H9 (cell line): ENCODE data around the gene BCORL1. TPM values are rescaled to one million over a fixed set of nuclear protein-coding genes. Genes with fewer than 3 reads are reported as not detected.

Experiments
- DNase-seq: peaks from one replicate; pipeline ENCODE4 v3.0.0-alpha.2; 2017
- H2AFZ ChIP-seq: one replicate; pipeline ENCODE4 v1.6.1; 2013; ENCODE audit warnings: mild to moderate bottlenecking, low read length, control low read depth, moderate library complexity
- H2AK5ac ChIP-seq: 2 replicates; pipeline ENCODE4 v1.6.1; 2013; ENCODE audit warnings: low read length, control low read depth, mixed read lengths; ENCODE audit not compliant: insufficient read length
- H2BK120ac ChIP-seq: one replicate; pipeline ENCODE4 v1.6.1; 2013; ENCODE audit warnings: low read depth, mild to moderate bottlenecking, low read length, control low read depth, inconsistent platforms; ENCODE audit not compliant: poor library complexity, severe bottlenecking
- H2BK12ac ChIP-seq: 2 replicates; pipeline ENCODE4 v1.6.1; 2013; ENCODE audit warnings: low read length, control low read depth, mixed read lengths, low read depth; ENCODE audit not compliant: insufficient read length
- H2BK15ac ChIP-seq: 2 replicates; pipeline ENCODE4 v1.6.1; 2013; ENCODE audit warnings: low read depth, low read length, control low read depth
- H2BK20ac ChIP-seq: one replicate; pipeline ENCODE4 v1.6.1; 2013; ENCODE audit warnings: low read depth, mild to moderate bottlenecking, low read length, control low read depth, inconsistent platforms; ENCODE audit not compliant: poor library complexity, severe bottlenecking
- H2BK5ac ChIP-seq: 2 replicates; pipeline ENCODE4 v1.6.1; 2013; ENCODE audit warnings: low read length, control low read depth, mixed read lengths; ENCODE audit not compliant: insufficient read length
- H3K14ac ChIP-seq: 2 replicates; pipeline ENCODE4 v1.6.1; 2013; ENCODE audit warnings: low read length, control low read depth; ENCODE audit not compliant: insufficient read depth
- H3K18ac ChIP-seq: 2 replicates; pipeline ENCODE4 v1.6.1; 2013; ENCODE audit warnings: low read depth, mild to moderate bottlenecking, mixed read lengths, low read length, control low read depth; ENCODE audit not compliant: insufficient read length
- H3K23ac ChIP-seq: 2 replicates; pipeline ENCODE4 v1.6.1; 2013; ENCODE audit warnings: low read length, control low read depth, mixed read lengths, low read depth; ENCODE audit not compliant: insufficient read length
- H3K23me2 ChIP-seq: 2 replicates; pipeline ENCODE4 v1.6.1; 2013; ENCODE audit warnings: low read depth, mild to moderate bottlenecking, mixed read lengths, low read length, control low read depth; ENCODE audit not compliant: insufficient read length, poor library complexity, severe bottlenecking
- H3K27ac ChIP-seq: 2 replicates; pipeline ENCODE4 v1.5.1; 2013; ENCODE audit warnings: low read length, control low read depth, mixed read lengths, low read depth; ENCODE audit not compliant: insufficient read length
- H3K27me3 ChIP-seq: 2 replicates; pipeline ENCODE4 v1.6.1; 2013; ENCODE audit warnings: low read length, control low read depth, inconsistent platforms; ENCODE audit not compliant: insufficient read depth
- H3K4ac ChIP-seq: 2 replicates; pipeline ENCODE4 v1.6.1; 2013; ENCODE audit warnings: low read depth, mild to moderate bottlenecking, control low read depth, inconsistent platforms, low read length, moderate library complexity
- H3K4me1 ChIP-seq: 2 replicates; pipeline ENCODE4 v1.6.1; 2013; ENCODE audit warnings: low read length, control low read depth, inconsistent platforms; ENCODE audit not compliant: insufficient read depth
- H3K4me2 ChIP-seq: 2 replicates; pipeline ENCODE4 v1.6.1; 2013; ENCODE audit warnings: low read length, control low read depth, mixed read lengths; ENCODE audit not compliant: insufficient read length, insufficient read depth
- H3K56ac ChIP-seq: 2 replicates; pipeline ENCODE4 v1.6.1; 2013; ENCODE audit warnings: low read depth, mild to moderate bottlenecking, mixed read lengths, low read length, control low read depth; ENCODE audit not compliant: insufficient read length
- H3K79me1 ChIP-seq: 2 replicates; pipeline ENCODE4 v1.6.1; 2013; ENCODE audit warnings: low read depth, mild to moderate bottlenecking, moderate library complexity, low read length, control low read depth, inconsistent platforms; ENCODE audit not compliant: insufficient read depth, poor library complexity, severe bottlenecking
- H3K79me2 ChIP-seq: 2 replicates; pipeline ENCODE4 v1.6.1; 2013; ENCODE audit warnings: low read length, control low read depth, inconsistent platforms; ENCODE audit not compliant: insufficient read depth
- H3K9ac ChIP-seq: 2 replicates; pipeline ENCODE4 v1.6.1; 2013; ENCODE audit warnings: low read length, control low read depth, mixed read lengths; ENCODE audit not compliant: insufficient read length; ENCODE audit errors: extremely low read depth
- H3K9me3 ChIP-seq: one replicate; pipeline ENCODE4 v1.6.1; 2013; ENCODE audit warnings: low read depth, low read length, inconsistent platforms; ENCODE audit not compliant: control insufficient read depth
- H3T11ph ChIP-seq: one replicate; pipeline ENCODE4 v1.6.1; 2013; ENCODE audit warnings: mild to moderate bottlenecking, low read length, control low read depth, inconsistent platforms
- H4K20me1 ChIP-seq: one replicate; pipeline ENCODE4 v1.6.1; 2013; ENCODE audit not compliant: control insufficient read depth, insufficient read length, insufficient read depth
- H4K5ac ChIP-seq: 2 replicates; pipeline ENCODE4 v1.6.1; 2013; ENCODE audit warnings: low read depth, mild to moderate bottlenecking, mixed read lengths, low read length, control low read depth; ENCODE audit not compliant: insufficient read length
- H4K8ac ChIP-seq: replicated peaks from 2 replicates; pipeline ENCODE4 v1.6.1; 2013; ENCODE audit warnings: low read length, control low read depth, mixed read lengths, low read depth; ENCODE audit not compliant: insufficient read length
- H4K91ac ChIP-seq: 2 replicates; pipeline ENCODE4 v1.6.1; 2013; ENCODE audit warnings: low read depth, mild to moderate bottlenecking, moderate library complexity, mixed read lengths, low read length, control low read depth; ENCODE audit not compliant: insufficient read length
- H3K27ac Mint-ChIP-seq, 3 experiments: 2 replicates in 2 of 3; 3 replicates in 1 of 3; pipeline ENCODE4 v1.8.0; 2020 to 2021; ENCODE audit warnings: mixed read lengths in 3 of 3, mild to moderate bottlenecking in 1 of 3, moderate library complexity in 1 of 3
- H3K27me3 Mint-ChIP-seq: 2 replicates; pipeline ENCODE4 v1.8.0; 2021; ENCODE audit warnings: low read depth, mild to moderate bottlenecking, moderate library complexity, mixed read lengths
- H3K36me3 Mint-ChIP-seq, 3 experiments: 2 replicates in 2 of 3; 3 replicates in 1 of 3; pipeline ENCODE4 v1.8.0; 2020 to 2021; ENCODE audit warnings: low read depth in 3 of 3, mixed read lengths in 3 of 3; ENCODE audit not compliant: insufficient read depth in 1 of 3
- H3K4me1 Mint-ChIP-seq, 2 experiments: 2 replicates each; pipeline ENCODE4 v1.8.0; 2020; ENCODE audit warnings: mixed read lengths in 2 of 2
- H3K4me3 Mint-ChIP-seq, 2 experiments: 2 replicates in 1 of 2; 3 replicates in 1 of 2; pipeline ENCODE4 v1.8.0; 2020 to 2021; ENCODE audit warnings: mild to moderate bottlenecking in 2 of 2, mixed read lengths in 2 of 2, moderate library complexity in 1 of 2
- H3K9me3 Mint-ChIP-seq, 2 experiments: 2 replicates in 1 of 2; 3 replicates in 1 of 2; pipeline ENCODE4 v1.8.0; 2020; ENCODE audit warnings: mild to moderate bottlenecking in 2 of 2, mixed read lengths in 2 of 2, moderate library complexity in 1 of 2
- WGBS: extraction: QIAGEN DNeasy Blood & Tissue Kit; methylation state at CpG from one replicate; pipeline ENCODE4 v1.1.7; 2013; ENCODE audit warnings: missing lambda C conversion rate, low lambda C conversion rate, mixed read lengths; ENCODE audit not compliant: insufficient read length; ENCODE audit errors: extremely low coverage; 5-methylcytosine and 5-hydroxymethylcytosine counted together
- total RNA-seq: library from RNA; stranded (reverse); gene quantifications from 2 replicates; pipeline ENCODE4 v1.2.1, GENCODE V29; 2021
- TF ChIP-seq, protein P1 (sequence below): fragments of 200-600 bp; sonication (generic); conservative IDR thresholded peaks from 3 replicates; pipeline ENCODE4 v1.8.0; 2021; ENCODE audit warnings: antibody characterized with exemption, mild to moderate bottlenecking

The BCORL1 gene
- total RNA-seq, 1 experiment from 2014 or later: 6.1 TPM

DNA sequence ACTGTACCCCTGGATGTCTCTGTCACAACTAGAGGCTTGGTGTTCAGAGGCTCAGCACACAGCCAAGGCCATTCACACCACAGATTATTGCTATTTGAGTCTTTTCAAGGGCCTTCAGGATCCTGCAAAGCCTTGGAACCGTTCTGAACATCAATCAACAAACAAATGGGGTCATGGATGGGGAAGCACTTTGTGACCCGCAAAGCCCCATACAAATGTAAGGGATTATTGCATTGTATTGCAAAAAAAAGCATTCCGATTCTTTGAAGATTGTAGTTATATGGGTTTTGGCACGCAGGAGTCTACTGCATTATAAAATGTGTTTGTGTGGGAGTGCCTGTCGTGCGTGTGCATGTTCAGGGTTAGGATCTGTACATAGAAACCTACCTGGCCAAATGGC is 17.3 kb upstream of the BCORL1 start:
- Histone ChIP-seq H3K18ac (no peak overlapping the region), H2BK5ac (no peak overlapping the region), H2BK120ac (no peak overlapping the region), H2AFZ (no peak overlapping the region), H3K4me1 (no peaks in the 10 kb centered on the region), H3K14ac (no peak overlapping the region), H2AK5ac (no peak overlapping the region), H3K27me3 (peaks cover 5% of the 10 kb centered on the region; the same call in 1 of the 2 replicates), H3K9ac (no peak overlapping the region), H3K79me1 (no peaks in the 10 kb centered on the region), H2BK15ac (no peak overlapping the region), H4K20me1 (no peaks in the 10 kb centered on the region), H3K56ac (no peak overlapping the region), H2BK20ac (no peak overlapping the region), H4K8ac (no peak overlapping the region), H3K23me2 (peaks cover 7% of the 10 kb centered on the region), H4K5ac (no peak overlapping the region), H3K4me2 (no peak overlapping the region), H3K79me2 (no peaks in the 10 kb centered on the region), H4K91ac (no peak overlapping the region), H3K4ac (no peak overlapping the region), H3T11ph (no peak overlapping the region), H3K23ac (no peak overlapping the region), H2BK12ac (no peak overlapping the region), H3K9me3 (peaks cover 7% of the 10 kb centered on the region), H3K27ac (no peak overlapping the region)
- no CpG with 5 or more reads among the region's 6 CpGs for WGBS
- Mint-ChIP-seq H3K27ac (no peak overlapping the region), H3K27me3 (peaks cover 60% of the 10 kb centered on the region), H3K9me3 (peaks cover 9 to 80% of the 10 kb centered on the region in 2 experiments; a peak in 3 of 5 replicates), H3K4me3 (no peak overlapping the region), H3K4me1 (peaks cover 8 to 9% of the 10 kb centered on the region in 2 experiments), H3K36me3 (peaks cover 0 to 3% (median 0%) of the 10 kb centered on the region in 3 experiments; a peak in 1 of 7 replicates)
- no peak for DNase-seq
- TF ChIP-seq, protein P1, sequence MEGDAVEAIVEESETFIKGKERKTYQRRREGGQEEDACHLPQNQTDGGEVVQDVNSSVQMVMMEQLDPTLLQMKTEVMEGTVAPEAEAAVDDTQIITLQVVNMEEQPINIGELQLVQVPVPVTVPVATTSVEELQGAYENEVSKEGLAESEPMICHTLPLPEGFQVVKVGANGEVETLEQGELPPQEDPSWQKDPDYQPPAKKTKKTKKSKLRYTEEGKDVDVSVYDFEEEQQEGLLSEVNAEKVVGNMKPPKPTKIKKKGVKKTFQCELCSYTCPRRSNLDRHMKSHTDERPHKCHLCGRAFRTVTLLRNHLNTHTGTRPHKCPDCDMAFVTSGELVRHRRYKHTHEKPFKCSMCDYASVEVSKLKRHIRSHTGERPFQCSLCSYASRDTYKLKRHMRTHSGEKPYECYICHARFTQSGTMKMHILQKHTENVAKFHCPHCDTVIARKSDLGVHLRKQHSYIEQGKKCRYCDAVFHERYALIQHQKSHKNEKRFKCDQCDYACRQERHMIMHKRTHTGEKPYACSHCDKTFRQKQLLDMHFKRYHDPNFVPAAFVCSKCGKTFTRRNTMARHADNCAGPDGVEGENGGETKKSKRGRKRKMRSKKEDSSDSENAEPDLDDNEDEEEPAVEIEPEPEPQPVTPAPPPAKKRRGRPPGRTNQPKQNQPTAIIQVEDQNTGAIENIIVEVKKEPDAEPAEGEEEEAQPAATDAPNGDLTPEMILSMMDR: no peak
